Stimulated activated naive B cell treated with anti-CD40 and anti-IgM and Interleukin-4, amounts not matched to agents 10 μg/mL and 1 μg/mL and 100 μg/mL, for 72 hours (primary cell): Measurements from ENCODE around the gene CLTA.
"Not testable (repeated sequence)": the region's sequence is repeated elsewhere in the genome, so short reads cannot be mapped to it uniquely, and the experiment has no call there.

Source experiments
- ATAC-seq, 2 donors: fragments of 150-1000 bp; cut with Tn5 transposase; replicated peaks; 2 replicates each; pipeline ENCODE4 v1.10.0; 2021; ENCODE audit warnings: moderate library complexity in 1 of 2
- DNase-seq: peaks from one replicate; pipeline ENCODE4 v3.0.0; 2021
- H3K27ac Mint-ChIP-seq: one replicate; pipeline ENCODE4 v1.8.0; 2022; ENCODE audit warnings: mild to moderate bottlenecking, mixed read lengths
- H3K27me3 Mint-ChIP-seq, 2 donors: one replicate each; pipeline ENCODE4 v1.8.0; 2022; ENCODE audit warnings: mixed read lengths in 2 of 2
- H3K36me3 Mint-ChIP-seq, 2 donors: one replicate each; pipeline ENCODE4 v1.8.0; 2022; ENCODE audit warnings: mixed read lengths in 2 of 2, mild to moderate bottlenecking in 1 of 2
- H3K4me1 Mint-ChIP-seq, 2 donors: one replicate each; pipeline ENCODE4 v1.8.0; 2022; ENCODE audit warnings: mixed read lengths in 2 of 2, mild to moderate bottlenecking in 1 of 2
- H3K4me3 Mint-ChIP-seq, 2 donors: one replicate each; pipeline ENCODE4 v1.8.0; 2022; ENCODE audit warnings: mild to moderate bottlenecking in 2 of 2, mixed read lengths in 2 of 2, moderate library complexity in 1 of 2
- H3K9me3 Mint-ChIP-seq, 2 donors: one replicate each; pipeline ENCODE4 v1.8.0; 2022; ENCODE audit warnings: mixed read lengths in 2 of 2, mild to moderate bottlenecking in 1 of 2

Gene CLTA

GRCh38 chr9:36211510-36211909 lies 20.8 kb downstream of the CLTA start:
- Mint-ChIP-seq H3K9me3 (no peaks in the 10 kb centered on the region), H3K27me3 (no peaks in the 10 kb centered on the region), H3K36me3 (peaks cover 40 to 58% of the 10 kb centered on the region in 2 donors), H3K27ac (peak overlapping the region; percentile 47), H3K4me1 (peaks cover 21 to 37% of the 10 kb centered on the region in 2 donors), H3K4me3 (no peak overlapping the region)
- ATAC-seq, result no peak
- DNase-seq, result no peak

- no peak for ATAC-seq
- Mint-ChIP-seq H3K9me3 (no peaks in the 10 kb centered on the region), H3K27ac (no peak overlapping the region), H3K27me3 (no peaks in the 10 kb centered on the region), H3K4me1 (peaks cover 19 to 36% of the 10 kb centered on the region in 2 donors), H3K36me3 (peaks cover 30 to 55% of the 10 kb centered on the region in 2 donors), H3K4me3 (no peak overlapping the region)
- DNase-seq, result no peak
These were observed 22.7 kb downstream of the CLTA start for GRCh38 chr9:36213387-36213786.

- ATAC-seq (no peak), DNase-seq (no peak)
- Mint-ChIP-seq H3K27ac (no peak overlapping the region), H3K27me3 (no peaks in the 10 kb centered on the region), H3K36me3 (peaks cover 35 to 57% of the 10 kb centered on the region in 2 donors), H3K4me3 (no peak overlapping the region), H3K4me1 (peaks cover 17 to 38% of the 10 kb centered on the region in 2 donors), H3K9me3 (no peaks in the 10 kb centered on the region)
These were observed 23.3 kb downstream of the CLTA start for GRCh38 chr9:36213989-36214388.

GRCh38 chr9:36214571-36214970 lies 23.9 kb downstream of the CLTA start:
- no peak overlapping the region for H3K27ac Mint-ChIP-seq
- H3K4me1 Mint-ChIP-seq, result peaks cover 21 to 33% of the 10 kb centered on the region in 2 donors
- peaks cover 35 to 56% of the 10 kb centered on the region in 2 donors for H3K36me3 Mint-ChIP-seq

GRCh38 chr9:36217256-36217968 lies 26.7 kb downstream of the CLTA start:
- no peaks in the 10 kb centered on the region for H3K27me3 Mint-ChIP-seq

More at GRCh38 chr9:36214571-36214970, 23.9 kb downstream of the CLTA start:
- no peaks in the 10 kb centered on the region for H3K9me3 Mint-ChIP-seq
- no peaks in the 10 kb centered on the region for H3K27me3 Mint-ChIP-seq
- DNase-seq (no peak), ATAC-seq (no peak)
- no peak overlapping the region for H3K4me3 Mint-ChIP-seq

GRCh38 chr9:36218011-36218410 lies 27.3 kb downstream of the CLTA start:
- Mint-ChIP-seq H3K4me1 (peaks cover 21 to 23% of the 10 kb centered on the region in 2 donors), H3K9me3 (peaks cover 5% of the 10 kb centered on the region in 2 donors), H3K27me3 (no peaks in the 10 kb centered on the region), H3K4me3 (no peak overlapping the region), H3K36me3 (peaks cover 41 to 54% of the 10 kb centered on the region in 2 donors), H3K27ac (peak overlapping the region; percentile 83)
- ATAC-seq, result peak; percentile 23 to 31
- DNase-seq, result no peak

More at GRCh38 chr9:36217256-36217968, 26.7 kb downstream of the CLTA start:
- no peak for DNase-seq
- H3K4me3 Mint-ChIP-seq, result no peak overlapping the region
- peaks cover 37 to 52% of the 10 kb centered on the region in 2 donors for H3K36me3 Mint-ChIP-seq
- no peaks in the 10 kb centered on the region for H3K9me3 Mint-ChIP-seq
- peaks cover 21 to 25% of the 10 kb centered on the region in 2 donors for H3K4me1 Mint-ChIP-seq
- peak overlapping the region; percentile 83 for H3K27ac Mint-ChIP-seq
- ATAC-seq, result peak in 1 of 2 donors; percentile 31

GRCh38 chr9:36218411-36218901 lies 27.7 kb downstream of the CLTA start:
- DNase-seq (no peak), ATAC-seq (peak; percentile 19 to 29)
- no peak overlapping the region for H3K4me3 Mint-ChIP-seq
- peak overlapping the region; percentile 74 for H3K27ac Mint-ChIP-seq
- peaks cover 41 to 54% of the 10 kb centered on the region in 2 donors for H3K36me3 Mint-ChIP-seq
- no peaks in the 10 kb centered on the region for H3K27me3 Mint-ChIP-seq
- H3K9me3 Mint-ChIP-seq, result peaks cover 5 to 7% of the 10 kb centered on the region in 2 donors
- H3K4me1 Mint-ChIP-seq, result peaks cover 20 to 21% of the 10 kb centered on the region in 2 donors

- H3K27ac Mint-ChIP-seq, result no peak overlapping the region
These were observed 30.9 kb downstream of the CLTA start for GRCh38 chr9:36221667-36222066.

GRCh38 chr9:36222449-36222848 lies 31.7 kb downstream of the CLTA start:
- ATAC-seq, result no peak
- Mint-ChIP-seq H3K4me1 (peaks cover 11 to 12% of the 10 kb centered on the region in 2 donors), H3K27me3 (no peaks in the 10 kb centered on the region), H3K9me3 (peaks cover 5 to 7% of the 10 kb centered on the region in 2 donors), H3K4me3 (no peak overlapping the region), H3K36me3 (peaks cover 45 to 63% of the 10 kb centered on the region in 2 donors), H3K27ac (no peak overlapping the region)
- DNase-seq, result no peak

More at GRCh38 chr9:36221667-36222066, 30.9 kb downstream of the CLTA start:
- DNase-seq (no peak), ATAC-seq (no peak)
- Mint-ChIP-seq H3K36me3 (peaks cover 44 to 62% of the 10 kb centered on the region in 2 donors), H3K9me3 (peaks cover 5 to 7% of the 10 kb centered on the region in 2 donors), H3K27me3 (no peaks in the 10 kb centered on the region), H3K4me1 (peaks cover 17 to 20% of the 10 kb centered on the region in 2 donors), H3K4me3 (no peak overlapping the region)

- H3K4me3 Mint-ChIP-seq, result no peak overlapping the region
- no peak overlapping the region for H3K27ac Mint-ChIP-seq
- H3K27me3 Mint-ChIP-seq, result no peaks in the 10 kb centered on the region
- H3K9me3 Mint-ChIP-seq, result no peaks in the 10 kb centered on the region
- H3K36me3 Mint-ChIP-seq, result peaks cover 45 to 51% of the 10 kb centered on the region in 2 donors
- no peak for ATAC-seq
- DNase-seq, result no peak
- peaks cover 2 to 5% of the 10 kb centered on the region in 2 donors for H3K4me1 Mint-ChIP-seq
These were observed 46.5 kb downstream of the CLTA start for GRCh38 chr9:36237230-36237629.

- H3K4me1 Mint-ChIP-seq, H3K9me3 Mint-ChIP-seq, H3K4me3 Mint-ChIP-seq, H3K27me3 Mint-ChIP-seq, ATAC-seq, DNase-seq: not testable (repeated sequence)
- Mint-ChIP-seq H3K27ac (peak overlapping the region; percentile 47), H3K36me3 (peaks cover 40 to 41% of the 10 kb centered on the region in 2 donors)
These were observed 48.5 kb downstream of the CLTA start for GRCh38 chr9:36239205-36239604.

GRCh38 chr9:36239675-36240074 lies 49.0 kb downstream of the CLTA start:
- not testable (repeated sequence) for H3K4me1 Mint-ChIP-seq, H3K4me3 Mint-ChIP-seq, H3K27me3 Mint-ChIP-seq, H3K9me3 Mint-ChIP-seq, DNase-seq, ATAC-seq, H3K27ac Mint-ChIP-seq
- peaks cover 36 to 40% of the 10 kb centered on the region in 2 donors for H3K36me3 Mint-ChIP-seq

GRCh38 chr9:36245906-36246305 lies 55.2 kb downstream of the CLTA start:
- DNase-seq (no peak), ATAC-seq (no peak)
- Mint-ChIP-seq H3K4me3 (no peak overlapping the region), H3K9me3 (no peaks in the 10 kb centered on the region), H3K27me3 (no peaks in the 10 kb centered on the region), H3K36me3 (peaks cover 14 to 25% of the 10 kb centered on the region in 2 donors), H3K27ac (no peak overlapping the region), H3K4me1 (peaks cover 12 to 26% of the 10 kb centered on the region in 2 donors)

GRCh38 chr9:36247356-36247755 lies 56.6 kb downstream of the CLTA start:
- peaks cover 15 to 26% of the 10 kb centered on the region in 2 donors for H3K36me3 Mint-ChIP-seq
- DNase-seq (no peak), ATAC-seq (no peak)
- no peaks in the 10 kb centered on the region for H3K9me3 Mint-ChIP-seq
- no peak overlapping the region for H3K4me3 Mint-ChIP-seq
- peaks cover 14 to 32% of the 10 kb centered on the region in 2 donors for H3K4me1 Mint-ChIP-seq
- H3K27ac Mint-ChIP-seq, result no peak overlapping the region
- no peaks in the 10 kb centered on the region for H3K27me3 Mint-ChIP-seq

GRCh38 chr9:36248061-36248460 lies 57.3 kb downstream of the CLTA start:
- Mint-ChIP-seq H3K36me3 (peaks cover 12 to 26% of the 10 kb centered on the region in 2 donors), H3K4me1 (peaks cover 14 to 32% of the 10 kb centered on the region in 2 donors)
- H3K9me3 Mint-ChIP-seq, H3K27me3 Mint-ChIP-seq, H3K4me3 Mint-ChIP-seq, DNase-seq, H3K27ac Mint-ChIP-seq: not testable (repeated sequence)
- ATAC-seq, result peak; percentile 64 to 75
